H1 (cell line): ENCODE measurements around the gene PLEKHG3. TPM values are rescaled to one million over a fixed set of nuclear protein-coding genes. Genes with fewer than 3 reads are reported as not detected.

Source experiments
- CTCF ChIA-PET: fragments of 300-600 bp; sonication (Branson Sonifier 250); formaldehyde crosslinking; loops from one replicate; lab custom pipeline; 2021; ENCODE audit not compliant: partially characterized antibody; lab: Charles Lee
- POLR2A ChIA-PET: fragments of 300-600 bp; sonication (Branson Sonifier 250); formaldehyde crosslinking; loops from one replicate; lab custom pipeline; 2021; ENCODE audit warnings: inconsistent platforms; ENCODE audit not compliant: partially characterized antibody; lab: Charles Lee
- DNase-seq, 2 experiments: peaks; one replicate each; pipeline versions ENCODE4 v3.0.0 to v3.0.0-alpha.2; 2010 to 2022; ENCODE audit warnings: low spot score in 2 of 2, low read depth in 1 of 2, mixed read lengths in 1 of 2
- FAIRE-seq: peaks from 2 replicates; lab custom pipeline; 2011; peaks lifted over from hg19 to GRCh38; lab: Jason Lieb, UNC
- H2AFZ ChIP-seq: 2 replicates; pipeline ENCODE4 v1.8.1; 2012; ENCODE audit warnings: low read length, inconsistent platforms
- H2AK5ac ChIP-seq: 2 replicates; pipeline ENCODE4 v1.6.1; 2013; ENCODE audit warnings: low read depth, low read length
- H2BK120ac ChIP-seq: replicated peaks from 2 replicates; pipeline ENCODE3; 2013; ENCODE audit warnings: low read depth, low read length, inconsistent platforms
- H2BK12ac ChIP-seq: 2 replicates; pipeline ENCODE4 v1.6.1; 2013; ENCODE audit warnings: low read depth, low read length
- H2BK15ac ChIP-seq: 2 replicates; pipeline ENCODE4 v1.6.1; 2013; ENCODE audit warnings: low read length
- H2BK20ac ChIP-seq: 2 replicates; pipeline ENCODE4 v1.6.1; 2013; ENCODE audit warnings: low read length
- H2BK5ac ChIP-seq: 2 replicates; pipeline ENCODE4 v1.6.1; 2013; ENCODE audit warnings: low read depth, low read length
- H3K14ac ChIP-seq: 2 replicates; pipeline ENCODE4 v1.6.1; 2013; ENCODE audit warnings: inconsistent platforms; ENCODE audit not compliant: insufficient read length
- H3K18ac ChIP-seq: 2 replicates; pipeline ENCODE4 v1.6.1; 2013; ENCODE audit warnings: low read length; ENCODE audit errors: extremely low read depth
- H3K23ac ChIP-seq: 2 replicates; pipeline ENCODE4 v1.6.1; 2013; ENCODE audit warnings: inconsistent platforms; ENCODE audit not compliant: insufficient read length
- H3K23me2 ChIP-seq: 2 replicates; pipeline ENCODE4 v1.6.1; 2013; ENCODE audit warnings: low read depth, low read length
- H3K27ac ChIP-seq: 2 replicates; pipeline ENCODE4 v1.6.1; 2011; ENCODE audit warnings: low read depth, low read length, inconsistent platforms
- H3K27me3 ChIP-seq, 4 experiments: replicated peaks in 1 of 4; 1 replicate in 1 of 4; 2 replicates in 3 of 4; pipeline versions ENCODE4 v1.6.1 to v1.8.1; 2011 to 2013; ENCODE audit warnings: low read length in 3 of 4, mild to moderate bottlenecking in 3 of 4, inconsistent platforms in 2 of 4, mixed read lengths in 2 of 4, moderate library complexity in 1 of 4; ENCODE audit not compliant: control insufficient read depth in 3 of 4, insufficient read depth in 3 of 4; ENCODE audit errors: extremely low read depth in 1 of 4
- H3K36me3 ChIP-seq, 4 experiments: 2 replicates each; pipeline versions ENCODE4 v1.6.1 to v1.8.1; 2011 to 2013; ENCODE audit warnings: mild to moderate bottlenecking in 4 of 4, low read length in 3 of 4, moderate library complexity in 2 of 4, control low read depth in 1 of 4, inconsistent platforms in 1 of 4; ENCODE audit not compliant: insufficient read depth in 4 of 4, control insufficient read depth in 2 of 4
- H3K4ac ChIP-seq: replicated peaks from 2 replicates; pipeline ENCODE3; 2013; ENCODE audit warnings: low read length, low read depth, mixed read lengths, inconsistent platforms; ENCODE audit not compliant: insufficient read length
- H3K4me1 ChIP-seq, 4 experiments: replicated peaks in 1 of 4; 1 replicate in 1 of 4; 2 replicates in 3 of 4; pipeline versions ENCODE4 v1.6.1 to v1.8.1; 2011 to 2013; ENCODE audit warnings: low read length in 3 of 4, inconsistent platforms in 2 of 4, mixed read lengths in 1 of 4; ENCODE audit not compliant: insufficient read depth in 4 of 4, control insufficient read depth in 3 of 4
- H3K4me2 ChIP-seq, 2 experiments: 2 replicates each; pipeline versions ENCODE4 v1.6.1 to v1.8.1; 2011 to 2013; ENCODE audit warnings: low read depth in 2 of 2, low read length in 2 of 2, control low read depth in 1 of 2, inconsistent platforms in 1 of 2, mild to moderate bottlenecking in 1 of 2; ENCODE audit not compliant: insufficient read depth in 1 of 2
- H3K4me3 ChIP-seq, 4 experiments: fragments of 200-600, 300-600 bp in 1 of 4; sonication (generic), shearing (Covaris generic), sonication (Bioruptor Twin) in 1 of 4; 2 replicates each; pipeline versions ENCODE4 v1.5.1 to v1.8.1; 2011 to 2016; ENCODE audit warnings: low read length in 4 of 4, low read depth in 3 of 4, control low read depth in 2 of 4, inconsistent platforms in 2 of 4, mild to moderate bottlenecking in 2 of 4, mixed read lengths in 1 of 4, moderate library complexity in 1 of 4; ENCODE audit not compliant: insufficient read depth in 2 of 4; ENCODE audit errors: extremely low read depth in 1 of 4
- H3K56ac ChIP-seq: replicated peaks from 2 replicates; pipeline ENCODE3; 2013; ENCODE audit warnings: low read depth, mild to moderate bottlenecking, mixed read lengths, low read length, inconsistent platforms; ENCODE audit not compliant: insufficient read length
- H3K79me1 ChIP-seq: 2 replicates; pipeline ENCODE4 v1.6.1; 2013; ENCODE audit warnings: low read depth, low read length, control low read depth
- H3K79me2 ChIP-seq, 2 experiments: 2 replicates each; pipeline versions ENCODE4 v1.6.1 to v1.8.1; 2012 to 2013; ENCODE audit warnings: low read length in 2 of 2, mild to moderate bottlenecking in 2 of 2, inconsistent platforms in 1 of 2; ENCODE audit not compliant: insufficient read depth in 2 of 2, control insufficient read depth in 1 of 2
- H3K9ac ChIP-seq, 4 experiments: replicated peaks in 1 of 4; 1 replicate in 1 of 4; 2 replicates in 3 of 4; pipeline versions ENCODE4 v1.6.1 to v1.8.1; 2011 to 2013; ENCODE audit warnings: low read depth in 3 of 4, low read length in 3 of 4, control low read depth in 2 of 4, mild to moderate bottlenecking in 2 of 4, moderate library complexity in 2 of 4, inconsistent platforms in 1 of 4; ENCODE audit errors: extremely low read depth in 1 of 4
- H3K9me3 ChIP-seq, 2 experiments: 2 replicates each; pipeline versions ENCODE4 v1.6.1 to v1.8.1; 2012 to 2013; ENCODE audit warnings: mild to moderate bottlenecking in 2 of 2, moderate library complexity in 2 of 2, control low read depth in 1 of 2, inconsistent platforms in 1 of 2, low read depth in 1 of 2, low read length in 1 of 2, mixed read lengths in 1 of 2; ENCODE audit not compliant: insufficient read depth in 2 of 2
- H4K20me1 ChIP-seq, 2 experiments: replicated peaks in 1 of 2; 2 replicates each; pipeline versions ENCODE3 to v1.8.1; 2011 to 2013; ENCODE audit warnings: inconsistent platforms in 2 of 2, low read length in 2 of 2, mild to moderate bottlenecking in 1 of 2; ENCODE audit not compliant: insufficient read depth in 2 of 2, control insufficient read depth in 1 of 2
- H4K5ac ChIP-seq: 2 replicates; pipeline ENCODE4 v1.6.1; 2013; ENCODE audit warnings: low read length, low read depth, mixed read lengths, inconsistent platforms; ENCODE audit not compliant: insufficient read length
- H4K8ac ChIP-seq: 2 replicates; pipeline ENCODE4 v1.8.0; 2013; ENCODE audit warnings: mild to moderate bottlenecking, moderate library complexity, low read length, inconsistent platforms; ENCODE audit not compliant: insufficient read depth; ENCODE audit errors: extremely low read depth
- H4K91ac ChIP-seq: replicated peaks from 2 replicates; pipeline ENCODE3; 2013; ENCODE audit warnings: low read length, mixed read lengths, inconsistent platforms; ENCODE audit not compliant: insufficient read length
- ASH2L ChIP-seq: fragments of 200-600, 300-600 bp; sonication (generic); IDR thresholded peaks from one replicate; pipeline ENCODE4 v1.7.1; 2017; ENCODE audit warnings: low read length
- BACH1 ChIP-seq: IDR thresholded peaks from 2 replicates; pipeline ENCODE4 v1.6.1; 2012; ENCODE audit warnings: low read length, improper control_type of control experiment
- CBX8 ChIP-seq: fragments of 300-800, 300-1000 bp; sonication (generic); IDR thresholded peaks from 2 replicates; pipeline ENCODE4 v1.7.1; 2016; ENCODE audit warnings: low read depth, low read length, borderline replicate concordance
- CHD2 ChIP-seq: IDR thresholded peaks from 2 replicates; pipeline ENCODE4 v1.6.1; 2012; ENCODE audit warnings: low read length, improper control_type of control experiment
- CTCF ChIP-seq, 3 experiments: IDR thresholded peaks; 1 replicate in 2 of 3; 2 replicates in 1 of 3; pipeline versions ENCODE4 v1.5.1 to v1.6.1; 2011; ENCODE audit warnings: low read length in 3 of 3, mild to moderate bottlenecking in 3 of 3, inconsistent platforms in 2 of 3, low read depth in 1 of 3, moderate library complexity in 1 of 3; ENCODE audit not compliant: insufficient read depth in 1 of 3; ENCODE audit errors: control extremely low read depth in 1 of 3
- HDAC6 ChIP-seq: IDR thresholded peaks from one replicate; pipeline ENCODE4 v1.7.1; 2012; ENCODE audit warnings: low read depth, mild to moderate bottlenecking, inconsistent platforms, low read length, moderate library complexity
- JUN ChIP-seq: IDR thresholded peaks from 2 replicates; pipeline ENCODE4 v1.6.1; 2011; ENCODE audit warnings: low read depth, mild to moderate bottlenecking, improper control_type of control experiment, low read length
- NRF1 ChIP-seq: IDR thresholded peaks from 2 replicates; pipeline ENCODE4 v1.6.1; 2011; ENCODE audit warnings: mild to moderate bottlenecking, low read depth, low read length, improper control_type of control experiment
- POLR2A ChIP-seq, 2 experiments: IDR thresholded peaks; 1 replicate in 1 of 2; 2 replicates in 1 of 2; pipeline ENCODE4 v1.6.1; 2011; ENCODE audit warnings: low read depth in 2 of 2, low read length in 2 of 2, mild to moderate bottlenecking in 2 of 2; ENCODE audit errors: control extremely low read depth in 1 of 2
- POU5F1 ChIP-seq: IDR thresholded peaks from 2 replicates; pipeline ENCODE4 v1.6.1; 2011; ENCODE audit warnings: low read depth, mild to moderate bottlenecking, low read length, moderate library complexity
- SAP30 ChIP-seq: fragments of 300-600 bp; sonication (generic); IDR thresholded peaks from 2 replicates; pipeline ENCODE4 v1.7.1; 2012; ENCODE audit warnings: low read length, moderate library complexity, mild to moderate bottlenecking, inconsistent platforms; ENCODE audit not compliant: insufficient read depth, insufficient replicate concordance
- SIRT6 ChIP-seq: IDR thresholded peaks from one replicate; pipeline ENCODE4 v1.7.1; 2012; ENCODE audit warnings: low read length, inconsistent platforms
- TBP ChIP-seq: IDR thresholded peaks from 2 replicates; pipeline ENCODE4 v1.6.1; 2011; ENCODE audit warnings: low read depth, low read length, improper control_type of control experiment
- WGBS, 2 experiments: shearing (Covaris generic) in 1 of 2; methylation state at CpG; one replicate each; pipeline versions ENCODE4 v1.1.6 to v1.1.7; 2013 to 2015; ENCODE audit warnings: low lambda C conversion rate in 2 of 2, mixed read lengths in 2 of 2, inconsistent platforms in 1 of 2, low coverage in 1 of 2, missing lambda C conversion rate in 1 of 2; ENCODE audit not compliant: insufficient replicate concordance in 2 of 2, insufficient coverage in 1 of 2, insufficient read length in 1 of 2; ENCODE audit errors: extremely low coverage in 1 of 2, missing lambda C conversion rate in 1 of 2; 5-methylcytosine and 5-hydroxymethylcytosine counted together
- polyA plus RNA-seq, 7 experiments: library from polyadenylated mRNA; depleted of rRNA in 3 of 7; stranded (reverse) in 5 of 7; unstranded in 2 of 7; fragments of >200 nt in 5 of 7; fragments of 200-250 nt in 2 of 7; gene quantifications; 1 replicate in 5 of 7; 2 replicates in 1 of 7; 4 replicates in 1 of 7; pipeline versions ENCODE4 v1.2.1 to v1.2.3, GENCODE V29; 2011 to 2013; ENCODE audit warnings: missing spikeins in 2 of 7, mixed read lengths in 2 of 7
- total RNA-seq: library from RNA; stranded (reverse); fragmentation: NEBNext Ultra II Directional; extraction: Animal tissue kit (Norgen Biotek cat#: 25700); gene quantifications from 2 replicates; pipeline ENCODE4 v1.2.1, GENCODE V29; 2021

Gene PLEKHG3
- total and polyA plus RNA-seq, 2 of the 8 experiments (the other 6 are each of a cell fraction or from before 2014, with no cell fraction given) = 43.4 to 90.6 TPM

GRCh38 chr14:64688031-64688430, 16.2 kb upstream of the PLEKHG3 start:
- Histone ChIP-seq H3K14ac (no peak overlapping the region), H3K36me3 (no peaks in the 10 kb centered on the region), H2AFZ (no peak overlapping the region), H2BK120ac (no peak overlapping the region), H4K8ac (no peak overlapping the region), H2BK5ac (no peak overlapping the region), H3K23ac (no peak overlapping the region), H3K9ac (no peak overlapping the region), H3K4me2 (no peak overlapping the region), H3K4ac (no peak overlapping the region), H3K18ac (no peak overlapping the region), H3K79me2 (no peaks in the 10 kb centered on the region), H2BK20ac (no peak overlapping the region), H2AK5ac (no peak overlapping the region), H3K27ac (no peak overlapping the region), H4K20me1 (no peaks in the 10 kb centered on the region), H3K27me3 (peaks cover 0 to 5% (median 5%) of the 10 kb centered on the region in 4 experiments; a peak in 4 of 7 replicates), H3K4me3 (no peak overlapping the region), H3K79me1 (no peaks in the 10 kb centered on the region), H4K5ac (no peak overlapping the region), H3K23me2 (no peaks in the 10 kb centered on the region; the same call in 1 of the 2 replicates), H3K4me1 (peaks cover 0 to 9% (median 3%) of the 10 kb centered on the region in 4 experiments; a peak in 4 of 7 replicates), H3K56ac (no peak overlapping the region), H3K9me3 (no peaks in the 10 kb centered on the region), H4K91ac (no peak overlapping the region), H2BK12ac (no peak overlapping the region), H2BK15ac (no peak overlapping the region)
- TF ChIP-seq CHD2 (no peak), HDAC6 (no peak), SIRT6 (no peak), CTCF (IDR thresholded peaks at IDR 0.05; ENCODE audit: control extremely low read depth in 1 of 3, insufficient read depth in 1 of 3, low read depth in 1 of 3, low read length in 3 of 3) (no peak), JUN (no peak), ASH2L (no peak), POU5F1 (no peak), TBP (no peak), CBX8 (no peak), NRF1 (no peak), SAP30 (no peak), POLR2A (IDR thresholded peaks at IDR 0.05; ENCODE audit: control extremely low read depth in 1 of 2, low read depth in 2 of 2, low read length in 2 of 2) (no peak), BACH1 (no peak)
- ChIA-PET CTCF (interaction anchor here (0.6 to 2.3 kb wide), 13 partner anchors 10 to 1715 kb away, joined by 3 to 11 read pairs (median 4); no protein-coding TSS in a partner anchor), POLR2A (interaction anchor here (1.2 to 1.4 kb wide), 2 partner anchors 22 to 29 kb away, joined by 3 to 7 read pairs; no protein-coding TSS in a partner anchor)
- WGBS, 2 experiments = 51% methylated on average over 2 of the region's 2 CpGs; no CpG with 5 or more reads in 1 of the 2 experiments
- no peak for FAIRE-seq
- DNase-seq = no peak
